NCI-H510A (cell line): ENCODE data around the gene CORO2B.
"Not testable (repeated sequence)": the region's sequence is repeated elsewhere in the genome, so short reads cannot be mapped to it uniquely, and the experiment has no call there.

Experiments
- DNase-seq: peaks from one replicate; lab custom pipeline; 2025; lab: John Stamatoyannopoulos, UW

The CORO2B gene

GRCh38 chr15:68730976-68731897, 152.4 kb downstream of the CORO2B start:
- DNase-seq = no peak

- no peak for DNase-seq
Observed at GRCh38 chr15:68732451-68732850, 153.7 kb downstream of the CORO2B start.

GRCh38 chr15:68733666-68734065, 154.9 kb downstream of the CORO2B start:
- DNase-seq = no peak

GRCh38 chr15:68734352-68734751, 155.6 kb downstream of the CORO2B start:
- DNase-seq = no peak

GRCh38 chr15:68734881-68735280, 156.1 kb downstream of the CORO2B start:
- no peak for DNase-seq

GRCh38 chr15:68735610-68736009, 156.8 kb downstream of the CORO2B start:
- DNase-seq = no peak

GRCh38 chr15:68739390-68740080, 160.7 kb downstream of the CORO2B start:
- no peak for DNase-seq

GRCh38 chr15:68743256-68743655, 164.5 kb downstream of the CORO2B start:
- DNase-seq = no peak

GRCh38 chr15:68749365-68749764, 170.6 kb downstream of the CORO2B start:
- DNase-seq = no peak

- DNase-seq = no peak
Observed at GRCh38 chr15:68749793-68750192, 171.0 kb downstream of the CORO2B start.

- no peak for DNase-seq
Observed at GRCh38 chr15:68751622-68752021, 172.8 kb downstream of the CORO2B start.

GRCh38 chr15:68755731-68756130, 176.9 kb downstream of the CORO2B start:
- no peak for DNase-seq

- not testable (repeated sequence) for DNase-seq
Observed at GRCh38 chr15:68759982-68760579, 181.3 kb downstream of the CORO2B start.

- no peak for DNase-seq
Observed at GRCh38 chr15:68763063-68763462, 184.3 kb downstream of the CORO2B start.

- no peak for DNase-seq
Observed at GRCh38 chr15:68764090-68764489, 185.3 kb downstream of the CORO2B start.

GRCh38 chr15:68765602-68766368, 187.0 kb downstream of the CORO2B start:
- no peak for DNase-seq

- DNase-seq = no peak
Observed at GRCh38 chr15:68767833-68768232, 189.0 kb downstream of the CORO2B start.

GRCh38 chr15:68768321-68768720, 189.5 kb downstream of the CORO2B start:
- no peak for DNase-seq

- DNase-seq = no peak
Observed at GRCh38 chr15:68769702-68770101, 190.9 kb downstream of the CORO2B start.

GRCh38 chr15:68770216-68770615, 191.4 kb downstream of the CORO2B start:
- DNase-seq = no peak

- no peak for DNase-seq
Observed at GRCh38 chr15:68773036-68773435, 194.2 kb downstream of the CORO2B start.

- DNase-seq = no peak
Observed at GRCh38 chr15:68774120-68774519, 195.3 kb downstream of the CORO2B start.
